22Rv1 (cell line): Measurements from ENCODE around the gene ADNP.

Experiments used
- CTCF ChIP-seq: fragments of 450-650 bp; IDR thresholded peaks from 2 replicates; pipeline ENCODE4 v1.5.1; 2017; ENCODE audit warnings: mild to moderate bottlenecking
- ZFX ChIP-seq: fragments of 450-650 bp; IDR thresholded peaks from 2 replicates; pipeline ENCODE4 v1.6.1; 2017; ENCODE audit warnings: antibody characterized with exemption, borderline replicate concordance

GRCh38 chr20:50957798-50958614, 26.8 kb upstream of the ADNP start, which contains the start of gene DPM1:
- TF ChIP-seq CTCF: no peak
- no peak for TF ChIP-seq ZFX
